Measurements from ENCODE around the gene PITHD1.
A peak's percentile ranks its signal among the peaks of the same experiment; 100 is the strongest.
"Not testable (repeated sequence)": the region's sequence is repeated elsewhere in the genome, so short reads cannot be mapped to it uniquely, and the experiment has no call there.

The PITHD1 gene

DNA sequence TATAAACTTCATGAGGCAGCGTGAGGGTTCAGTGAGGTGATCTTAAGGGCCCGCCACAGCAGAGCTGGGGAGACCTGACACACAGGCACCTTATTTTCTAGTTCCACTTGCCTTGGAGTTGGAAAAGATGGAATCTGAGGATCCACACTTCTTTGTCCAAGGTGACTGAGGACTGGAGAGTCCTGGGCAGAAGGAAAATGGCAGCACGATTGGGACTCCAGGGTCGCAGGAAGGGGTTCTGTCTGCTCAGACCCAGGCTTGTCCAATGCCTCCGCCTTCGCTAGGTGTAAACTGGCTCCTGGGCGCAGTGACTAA lies 21.0 kb downstream of the PITHD1 start:
- DNase-seq (ENCODE audit: low read depth), result no peak

DNA sequence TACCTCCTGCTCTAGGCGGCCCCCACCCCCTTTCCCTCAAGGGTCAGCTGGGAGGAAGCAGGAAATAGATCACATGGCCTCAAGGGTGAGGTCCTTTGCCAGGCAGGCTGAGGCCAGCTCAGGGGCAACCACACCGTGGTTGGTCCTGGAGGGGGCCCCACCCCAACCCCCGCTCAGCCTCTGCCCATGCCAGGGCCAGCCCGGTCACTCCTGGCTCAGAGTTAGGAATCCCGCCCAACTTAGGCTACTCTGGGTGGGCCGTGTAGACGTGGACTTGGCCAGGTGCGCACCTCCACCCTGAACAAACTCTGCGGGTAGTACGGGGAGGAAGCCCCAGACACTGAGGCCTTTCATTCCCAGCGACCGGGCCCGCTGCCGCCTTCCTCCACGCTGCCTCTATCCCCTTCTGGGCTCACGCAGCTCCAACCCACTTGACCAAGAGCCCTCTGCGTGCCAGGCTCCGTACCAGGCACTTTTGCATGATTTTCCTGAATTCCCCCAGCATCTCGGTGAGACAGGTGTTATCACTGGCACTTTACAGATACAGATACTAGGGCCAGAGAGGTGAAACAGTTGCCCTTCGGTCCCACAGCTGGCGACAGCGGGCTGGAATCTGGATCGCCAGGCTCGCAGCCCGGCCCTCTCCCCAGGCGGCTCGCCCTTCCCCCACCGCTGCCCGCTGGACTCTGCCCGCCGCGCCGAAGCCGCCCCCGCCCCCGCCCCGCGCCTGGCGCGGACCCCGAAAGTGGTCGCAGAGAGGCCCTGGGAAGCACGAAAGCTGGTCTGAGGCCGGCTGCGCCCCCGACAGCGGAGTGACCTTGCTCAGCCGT lies 21.6 kb downstream of the PITHD1 start:
- DNase-seq (ENCODE audit: low read depth), result no peak

DNA sequence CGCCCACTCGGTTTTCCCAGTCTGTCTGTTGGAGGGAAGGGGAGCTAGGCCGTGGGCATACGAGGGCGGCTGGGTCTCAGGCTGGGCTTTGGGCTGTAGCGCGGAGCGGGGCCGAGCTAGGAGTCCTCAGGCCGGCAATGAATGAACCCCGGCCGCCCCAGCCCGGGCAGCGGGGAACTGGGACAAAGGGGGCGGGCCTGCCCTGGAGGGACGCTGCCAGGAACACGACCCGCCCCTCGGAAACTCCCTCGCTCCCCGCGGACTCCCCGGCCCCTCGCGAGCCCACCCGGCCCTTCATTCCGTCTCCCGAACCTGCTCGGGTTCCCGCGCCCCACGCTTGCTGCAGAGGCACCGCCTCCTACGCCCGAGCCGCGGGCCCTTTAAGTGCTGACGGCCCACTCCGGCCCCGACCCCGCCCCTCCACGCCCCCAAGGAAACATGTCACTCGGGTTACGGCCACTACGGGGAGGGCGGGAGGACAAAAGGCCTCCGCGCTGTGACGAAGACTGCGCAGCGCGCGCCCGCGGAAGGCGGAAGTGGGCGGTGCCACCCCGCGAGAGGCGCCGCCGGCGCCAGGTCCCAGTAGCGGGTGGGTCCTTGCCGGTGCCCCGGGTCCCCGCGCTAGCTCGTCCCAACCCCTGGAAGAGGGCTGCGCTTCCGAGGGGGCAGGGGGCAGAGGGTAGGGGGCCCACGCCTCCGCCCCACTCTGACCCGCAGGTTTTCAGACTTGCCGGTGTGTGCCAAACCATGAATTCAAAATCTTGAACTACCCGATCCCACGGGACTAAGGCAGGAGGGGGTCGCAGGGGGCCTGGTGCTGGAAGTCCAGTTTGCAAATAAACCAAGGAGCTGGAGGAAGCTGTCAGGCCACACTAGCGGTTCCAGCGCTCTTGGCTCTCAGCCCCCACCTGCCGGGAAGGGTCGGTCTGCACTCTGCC lies 22.5 kb downstream of the PITHD1 start, which contains the start of gene GALE:
Gene GALE, minus strand, starts transcription at position 355 of the 938 bp plus-strand sequence. CDS start 1,747 bp downstream, outside the sequence.
- peak; percentile 54 for DNase-seq (ENCODE audit: low read depth)

DNA sequence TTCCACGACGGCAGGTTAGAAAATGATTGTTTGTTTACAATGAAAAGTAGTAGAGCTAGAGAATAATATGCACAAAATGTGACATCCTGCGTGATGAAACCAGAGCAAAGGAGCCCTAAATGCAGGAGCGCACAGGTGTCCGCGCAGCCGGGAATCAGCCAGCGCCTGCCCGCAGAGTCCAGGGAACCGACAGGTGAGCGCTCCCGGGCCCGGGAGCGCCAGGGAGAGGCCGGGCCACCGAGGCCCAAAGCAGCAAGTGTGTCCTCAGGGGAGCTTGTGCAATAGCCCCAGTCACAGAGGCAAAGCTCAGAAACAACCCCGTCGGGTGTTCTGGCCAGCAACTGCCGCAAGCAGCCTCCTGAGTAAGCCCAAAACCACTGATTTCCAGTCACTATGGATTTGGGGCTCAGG lies 23.1 kb downstream of the PITHD1 start:
- DNase-seq (ENCODE audit: low read depth), result no peak

DNA sequence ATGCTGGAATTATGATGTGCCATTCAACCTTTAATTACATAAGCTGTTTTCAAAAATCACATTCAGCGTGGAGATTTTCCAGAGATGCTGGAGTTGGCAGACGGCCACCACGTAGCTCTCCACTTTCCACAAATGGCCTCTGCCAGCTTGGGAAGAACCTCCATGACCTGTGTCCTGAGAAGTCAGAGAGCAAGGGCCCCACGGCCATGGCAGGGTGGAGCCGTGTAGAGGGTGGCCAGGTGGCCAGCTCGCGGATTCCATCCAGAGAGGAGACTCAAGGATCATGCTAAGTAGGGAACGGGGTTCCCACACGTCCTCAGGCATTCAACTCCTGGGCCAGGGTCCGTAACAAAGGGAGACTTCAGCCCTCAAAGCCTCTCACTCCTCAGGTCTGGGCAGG lies 23.7 kb downstream of the PITHD1 start:
- DNase-seq (ENCODE audit: low read depth), result no peak

DNA sequence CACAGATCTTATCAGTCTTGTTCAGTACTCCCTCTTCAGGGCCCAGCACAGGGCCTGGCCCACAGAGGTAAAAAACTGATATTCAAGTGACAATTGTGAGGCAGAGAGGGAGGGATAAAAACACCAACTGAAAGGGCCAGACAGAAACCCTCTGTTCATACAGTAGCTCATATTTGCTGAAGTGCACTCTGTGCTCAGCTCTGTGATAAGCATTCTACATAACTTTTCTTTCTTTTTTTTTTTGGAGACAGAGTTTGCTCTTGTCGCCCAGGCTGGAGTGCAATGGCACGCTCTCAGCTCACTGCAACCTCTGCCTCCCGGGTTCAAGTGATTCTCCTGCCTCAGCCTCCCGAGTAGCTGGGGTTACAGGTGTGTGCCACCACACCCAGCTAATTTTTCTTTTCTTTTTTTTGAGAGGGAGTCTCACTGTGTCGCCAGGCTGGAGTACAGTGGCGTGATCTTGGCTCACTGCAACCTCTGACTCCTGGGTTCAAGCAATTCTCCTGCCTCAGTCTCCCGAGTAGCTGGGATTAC lies 24.7 kb downstream of the PITHD1 start:
- DNase-seq (ENCODE audit: low read depth), result not testable (repeated sequence)

DNA sequence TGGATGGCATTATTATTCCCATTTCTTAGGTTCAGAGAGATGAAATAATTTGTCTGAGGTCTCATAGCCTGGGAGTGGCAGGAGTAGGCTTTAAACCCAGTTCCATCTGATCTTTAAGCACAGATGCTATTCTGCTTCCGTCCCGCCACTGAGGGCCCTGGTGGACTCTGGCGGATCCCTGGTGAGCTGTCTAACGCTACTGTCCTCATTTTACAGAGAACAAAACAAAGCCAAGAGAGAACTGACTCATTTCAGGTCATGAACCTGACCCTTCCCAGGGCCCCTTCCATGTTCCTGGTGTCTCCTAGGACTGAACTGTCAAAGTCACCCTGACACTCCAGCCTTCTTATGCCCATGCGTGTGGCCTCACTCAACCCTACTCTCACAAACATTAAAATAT lies 25.5 kb downstream of the PITHD1 start:
- no peak for DNase-seq (ENCODE audit: low read depth)

DNA sequence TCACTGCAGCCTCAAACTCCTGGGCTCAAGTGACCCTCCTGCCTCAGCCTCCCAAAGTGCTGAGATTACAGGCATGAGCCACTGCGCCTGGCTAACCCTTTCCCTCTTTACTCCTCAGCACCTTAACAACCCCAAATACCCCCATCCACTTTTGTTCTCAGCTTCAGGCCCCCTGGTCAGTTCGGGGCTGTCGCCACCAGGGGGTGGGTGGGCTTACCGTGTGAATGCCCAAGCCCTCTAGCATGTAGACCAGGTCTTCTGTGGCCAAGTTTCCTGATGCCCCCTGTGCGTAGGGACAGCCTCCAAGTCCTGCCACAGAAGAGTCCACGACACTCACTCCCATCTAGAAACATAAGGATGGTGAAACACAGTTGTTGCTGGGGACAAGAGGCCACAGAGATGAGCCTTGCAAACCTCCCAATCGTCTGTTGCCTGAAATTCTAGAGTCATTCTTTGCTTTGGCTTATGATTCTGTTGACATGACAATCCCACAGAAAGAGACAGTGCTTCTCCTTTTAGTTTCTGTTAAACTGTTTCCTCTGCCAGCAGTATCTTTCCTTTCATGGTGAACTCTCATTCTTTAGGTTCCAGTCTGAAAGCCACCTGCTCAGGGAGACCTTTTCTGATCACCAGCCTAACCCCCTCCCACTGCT lies 26.1 kb downstream of the PITHD1 start:
- DNase-seq (ENCODE audit: low read depth), result no peak

DNA sequence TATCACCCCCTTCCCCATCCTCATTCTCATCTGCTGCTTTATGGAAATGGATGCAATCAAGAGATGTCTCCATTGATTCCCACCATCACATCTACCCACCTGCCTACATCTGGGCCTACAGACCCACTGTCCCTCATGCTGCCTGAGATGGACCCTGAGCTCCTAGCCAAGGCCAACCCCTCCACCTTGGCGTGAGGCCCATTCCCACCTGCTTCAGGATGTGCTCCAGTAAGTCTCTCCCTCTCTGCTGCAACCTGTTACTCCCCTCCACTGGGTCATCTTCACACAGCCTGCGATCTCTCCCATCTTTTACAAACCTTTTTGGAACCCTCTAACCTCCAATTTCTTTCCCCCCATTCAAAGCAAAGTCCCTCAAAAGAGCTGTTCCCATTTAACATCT lies 26.8 kb downstream of the PITHD1 start:
- DNase-seq (ENCODE audit: low read depth), result no peak

DNA sequence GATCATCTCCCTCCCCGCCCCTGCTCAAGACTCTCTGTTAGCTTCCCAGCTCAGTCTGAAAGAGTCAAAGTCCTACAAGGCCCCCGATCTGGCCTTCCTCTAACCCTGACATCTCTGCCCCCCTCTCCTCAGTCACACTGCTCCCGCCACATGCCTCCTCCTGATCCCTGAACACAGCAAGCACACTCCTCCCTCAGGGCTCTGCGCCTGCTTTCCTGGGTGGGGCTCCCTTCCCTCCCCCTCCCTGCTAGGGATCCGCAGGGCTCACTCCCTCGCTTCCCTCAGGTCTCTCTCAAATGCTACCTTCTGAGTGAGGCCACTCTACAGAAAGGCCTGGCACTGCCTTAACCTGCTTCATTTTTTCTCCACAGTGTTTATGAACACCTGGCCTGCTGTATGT lies 28.1 kb downstream of the PITHD1 start:
- DNase-seq (ENCODE audit: low read depth), result no peak

DNA sequence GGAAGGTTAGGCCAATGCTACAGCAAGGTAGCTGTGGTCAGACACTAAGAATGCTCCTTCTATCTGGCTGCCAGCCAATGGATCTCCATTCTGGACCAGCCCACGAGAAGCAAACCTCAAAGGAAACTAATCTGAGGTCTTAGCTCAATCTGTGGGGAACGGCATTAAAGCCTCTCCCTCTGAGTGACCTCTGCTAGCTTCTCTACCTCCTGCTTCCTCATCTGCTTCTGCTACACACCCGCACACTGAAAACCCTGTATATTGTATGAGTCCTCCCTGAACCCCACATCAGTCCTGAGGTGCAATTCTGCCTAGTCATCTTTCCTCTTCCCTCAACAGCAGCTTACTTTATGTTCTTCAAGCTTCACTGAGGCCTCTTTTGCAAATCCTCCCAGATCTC lies 29.2 kb downstream of the PITHD1 start:
- DNase-seq (ENCODE audit: low read depth), result no peak

DNA sequence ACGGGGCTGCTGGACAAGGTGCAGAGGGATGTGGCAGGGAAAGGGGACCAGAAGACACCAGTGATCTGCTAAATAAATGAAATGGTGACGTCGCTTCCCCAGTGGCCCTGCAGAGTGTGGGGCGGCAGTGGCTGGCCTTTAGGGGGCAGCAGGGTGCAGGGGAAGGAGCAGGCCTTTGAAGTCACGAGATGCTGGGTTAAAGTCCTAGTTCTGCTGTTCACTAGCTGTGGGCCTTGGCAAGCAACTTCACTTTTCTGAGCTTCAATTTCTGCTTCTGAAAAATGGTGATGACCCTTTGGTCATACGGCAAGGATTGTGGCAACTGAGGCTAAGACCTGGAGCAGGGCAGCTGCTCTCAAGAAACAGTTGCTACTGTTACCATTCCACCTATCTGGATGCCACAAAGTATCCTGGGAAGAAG lies 31.5 kb downstream of the PITHD1 start:
- DNase-seq (ENCODE audit: low read depth), result no peak

DNA sequence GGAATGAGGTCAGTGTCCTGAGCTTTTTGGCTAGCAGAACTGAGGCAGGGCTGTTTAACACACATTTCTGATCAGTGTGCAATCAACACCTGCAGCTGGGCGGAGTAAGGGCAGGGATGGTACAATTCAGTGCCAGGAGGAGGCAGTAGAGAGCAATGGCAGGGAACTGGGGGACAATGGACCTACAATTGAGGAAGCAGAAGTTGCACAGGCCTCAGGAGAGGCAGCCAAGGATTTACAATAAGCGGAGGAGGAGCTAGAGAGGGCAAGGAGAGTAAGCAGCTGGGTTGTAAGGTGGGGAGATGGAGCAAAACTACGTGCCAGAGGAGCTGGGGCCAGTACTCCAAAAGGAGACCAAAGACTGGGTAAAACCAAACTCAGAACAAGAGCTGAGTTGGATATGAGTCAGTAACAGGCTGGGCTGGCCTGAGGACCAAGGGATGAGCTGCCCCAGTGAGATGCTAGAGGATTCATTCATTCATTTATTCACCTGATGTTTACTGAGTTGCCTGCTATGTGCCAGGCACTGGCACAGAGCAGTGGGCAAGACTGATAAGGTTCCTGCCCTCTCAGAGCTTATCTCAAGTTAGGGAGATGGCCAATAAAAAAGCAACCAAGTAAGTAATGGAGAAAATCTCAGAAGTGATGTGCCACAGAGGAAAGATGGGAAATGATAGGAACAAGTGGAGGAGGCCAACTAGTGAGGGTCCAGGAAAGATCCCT lies 32.8 kb downstream of the PITHD1 start:
- DNase-seq (ENCODE audit: low read depth), result no peak

DNA sequence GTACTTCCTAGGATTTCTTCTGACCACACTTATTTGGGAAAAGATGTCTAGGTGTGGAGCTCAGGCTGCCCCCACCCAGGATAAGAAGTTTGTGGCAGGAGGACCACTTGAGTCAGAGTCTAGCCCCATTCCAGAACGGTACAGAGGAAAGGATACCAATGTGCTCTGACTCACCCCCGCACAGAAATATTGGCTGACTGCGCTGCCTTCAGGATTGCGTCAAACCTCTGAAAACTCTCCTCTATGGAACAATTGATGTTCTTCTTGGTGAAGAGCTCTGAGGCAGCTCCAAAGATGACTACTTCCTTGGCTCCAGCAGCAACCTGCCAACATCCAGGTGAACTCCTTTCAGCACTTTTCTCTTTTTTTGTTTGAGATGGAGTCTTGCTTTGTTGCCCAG lies 35.8 kb downstream of the PITHD1 start:
- no peak for DNase-seq (ENCODE audit: low read depth)

DNA sequence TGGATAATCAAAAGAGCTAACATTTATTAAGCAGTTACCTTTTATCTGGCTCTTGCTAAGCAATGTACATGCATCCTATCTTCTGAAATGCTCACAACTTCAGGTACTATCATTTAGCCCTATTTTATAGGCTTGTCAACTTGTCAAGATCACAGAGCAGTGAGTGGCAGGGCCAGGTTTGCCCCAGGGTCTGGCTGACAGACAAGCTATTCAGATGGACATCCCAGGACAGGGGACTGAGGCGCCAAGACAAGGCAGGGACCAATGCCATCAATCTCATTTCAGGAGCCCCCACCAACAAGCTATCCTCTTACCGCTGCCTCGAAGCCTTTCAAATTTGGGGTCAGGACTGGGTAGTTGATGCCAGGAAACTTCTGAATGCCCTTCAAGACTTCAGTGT lies 38.1 kb downstream of the PITHD1 start:
- no peak for DNase-seq (ENCODE audit: low read depth)

DNA sequence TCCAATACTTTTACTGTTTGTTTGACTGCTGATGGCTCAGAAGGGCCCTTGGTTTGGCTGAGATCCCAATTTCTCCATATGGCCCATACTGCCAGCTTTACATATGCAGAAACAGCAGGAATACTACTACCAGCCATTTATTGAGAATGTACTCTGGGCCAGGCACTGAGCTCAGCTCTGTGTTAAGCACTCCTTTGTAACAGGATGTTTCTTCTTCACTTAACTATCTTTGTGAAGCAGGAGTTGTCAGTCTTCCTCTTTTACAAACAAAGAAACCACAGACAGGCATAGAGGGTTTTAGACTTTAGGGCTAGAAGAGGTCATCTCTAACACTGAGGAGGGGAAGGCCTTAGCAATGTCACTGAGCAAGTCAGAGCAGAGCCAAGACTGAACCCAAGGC lies 38.7 kb downstream of the PITHD1 start:
- DNase-seq (ENCODE audit: low read depth), result no peak

DNA sequence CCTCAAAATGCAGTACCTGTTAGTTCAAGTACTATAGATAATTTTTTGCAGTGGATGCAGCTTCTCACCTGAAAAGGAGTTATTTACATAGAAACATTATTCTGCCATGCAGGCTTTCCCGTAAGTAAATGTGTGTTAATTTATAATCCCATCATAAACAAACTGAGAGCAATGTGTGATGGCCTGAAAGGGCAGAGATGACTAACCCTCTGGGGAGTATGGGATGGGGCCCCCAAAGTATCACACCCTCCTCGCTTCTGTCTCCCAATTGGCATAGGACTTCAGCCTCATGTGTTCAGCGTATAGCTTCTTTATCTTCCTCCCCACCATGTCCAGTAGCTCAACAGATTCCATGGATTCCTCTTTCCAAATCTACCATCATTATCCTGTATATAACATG lies 39.4 kb downstream of the PITHD1 start:
- no peak for DNase-seq (ENCODE audit: low read depth)

DNA sequence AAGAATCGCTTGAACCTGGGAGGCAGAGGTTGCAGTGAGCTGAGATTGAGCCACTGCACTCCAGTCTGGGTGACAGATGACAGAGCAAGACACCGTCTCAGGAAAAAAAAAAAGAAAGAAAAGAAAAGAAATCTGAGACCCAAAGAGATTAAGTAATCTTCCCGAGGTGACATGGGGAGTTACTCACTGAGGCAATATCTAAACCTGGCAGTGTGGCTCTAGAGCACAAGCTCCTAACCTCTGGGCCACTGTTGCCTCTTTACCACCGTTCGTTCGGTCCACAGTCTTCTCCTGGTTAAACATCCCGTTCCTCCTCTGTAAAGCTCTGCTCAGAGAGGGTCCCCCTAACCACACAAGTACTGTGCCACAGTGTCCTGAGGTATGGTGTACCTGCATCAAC lies 45.5 kb downstream of the PITHD1 start:
- no peak for DNase-seq (ENCODE audit: low read depth)

DNA sequence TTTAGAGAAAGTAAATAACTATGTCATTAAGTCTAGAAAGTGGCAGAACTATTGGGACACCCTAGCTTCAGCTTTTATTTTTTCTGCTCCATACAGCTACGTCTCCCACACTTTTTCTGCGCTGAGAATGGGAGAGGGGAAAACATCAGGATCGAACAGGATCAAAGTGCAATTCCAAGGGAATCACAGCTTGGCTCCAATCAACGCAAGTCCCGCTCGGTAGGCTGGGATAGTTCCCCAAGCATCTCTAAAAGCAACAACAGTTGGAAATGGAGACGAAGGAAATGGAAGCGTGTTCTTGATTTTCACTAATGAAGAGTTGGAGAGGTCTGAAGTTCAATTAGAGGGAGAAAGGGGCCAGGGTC lies 46.5 kb downstream of the PITHD1 start:
- DNase-seq (ENCODE audit: low read depth), result no peak

DNA sequence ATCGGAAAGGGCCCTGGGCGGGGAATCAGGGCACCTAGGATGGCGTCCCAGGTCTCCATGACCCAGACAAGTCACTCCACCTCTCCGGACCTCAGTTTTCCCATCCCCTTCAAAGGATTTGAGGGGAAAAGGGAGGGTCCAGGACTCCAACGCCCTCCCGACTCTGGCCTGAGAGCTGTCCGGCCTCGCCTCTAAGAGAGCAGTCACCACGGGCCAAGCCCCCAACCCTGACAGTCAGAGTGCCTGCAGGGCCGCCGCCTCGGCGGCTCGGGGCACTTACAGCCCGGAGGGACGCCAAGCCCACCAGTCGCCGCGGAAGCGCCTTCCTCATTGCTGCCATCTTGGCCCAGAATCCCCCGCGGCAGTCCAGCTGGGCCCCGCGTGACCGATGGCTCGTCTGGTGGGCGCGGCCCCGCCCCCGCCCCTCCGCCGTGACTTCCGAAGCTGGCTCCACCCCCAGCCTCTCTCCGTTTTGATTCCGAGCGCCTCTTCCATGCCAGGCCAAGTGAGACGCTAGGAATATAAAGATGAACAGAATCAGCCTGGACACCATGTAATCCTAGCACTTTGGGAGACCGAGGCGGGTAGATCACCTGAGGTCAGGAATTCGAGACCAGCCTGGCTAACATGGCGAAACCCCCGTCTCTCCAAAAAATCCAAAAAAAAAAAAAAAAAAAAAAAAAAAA lies 47.0 kb downstream of the PITHD1 start, which contains the start of gene HMGCL:
Gene HMGCL, minus strand, starts transcription at position 354 of the 686 bp plus-strand sequence. Its CDS starts 14 bp downstream, at position 340.
- peak; percentile 43 for DNase-seq (ENCODE audit: low read depth)

Measured in GM04503 (cell line).